Keratinocyte (primary cell): ENCODE data around the gene ATP6V0B. TPM values are rescaled to one million over a fixed set of nuclear protein-coding genes. Genes with fewer than 3 reads are reported as not detected.

ENCODE experiments used
- DNase-seq: peaks from one replicate; pipeline ENCODE4 v3.0.0-alpha.2; 2011; ENCODE audit warnings: low read depth, missing footprints, low spot score
- FAIRE-seq: peaks from 2 replicates; lab custom pipeline; 2011; peaks lifted over from hg19 to GRCh38; lab: Jason Lieb, UNC
- H2AFZ ChIP-seq: 2 replicates; pipeline ENCODE4 v1.6.0; 2012; ENCODE audit warnings: low read length, control low read depth, inconsistent platforms; ENCODE audit not compliant: control insufficient read depth
- H3K27ac ChIP-seq: 2 replicates; pipeline ENCODE4 v1.5.1; 2011; ENCODE audit warnings: low read length; ENCODE audit not compliant: control insufficient read depth, insufficient read depth
- H3K27me3 ChIP-seq: 3 replicates; pipeline ENCODE4 v1.6.0; 2011; ENCODE audit warnings: low read length; ENCODE audit not compliant: control insufficient read depth, insufficient read depth; ENCODE audit errors: extremely low read depth
- H3K36me3 ChIP-seq, 2 experiments: 2 replicates in 1 of 2; 3 replicates in 1 of 2; pipeline ENCODE4 v1.5.1; 2011; ENCODE audit warnings: low read length in 2 of 2, mild to moderate bottlenecking in 1 of 2; ENCODE audit not compliant: control insufficient read depth in 2 of 2, insufficient read depth in 2 of 2; ENCODE audit errors: extremely low read depth in 1 of 2
- H3K4me1 ChIP-seq: 3 replicates; pipeline ENCODE4 v1.5.1; 2011; ENCODE audit warnings: low read length; ENCODE audit not compliant: control insufficient read depth, insufficient read depth; ENCODE audit errors: extremely low read depth
- H3K4me2 ChIP-seq: 3 replicates; pipeline ENCODE4 v1.6.0; 2011; ENCODE audit warnings: low read depth, low read length; ENCODE audit not compliant: control insufficient read depth, insufficient read depth; ENCODE audit errors: extremely low read depth
- H3K4me3 ChIP-seq, 3 experiments: fragments of 200-600 bp in 1 of 3; sonication (generic) in 1 of 3; 2 replicates in 2 of 3; 3 replicates in 1 of 3; pipeline ENCODE4 v1.5.1; 2011 to 2016; ENCODE audit warnings: low read length in 3 of 3, mild to moderate bottlenecking in 3 of 3, control low read depth in 2 of 3, inconsistent platforms in 1 of 3, low read depth in 1 of 3, mixed read lengths in 1 of 3, mixed run types in 1 of 3, moderate library complexity in 1 of 3; ENCODE audit not compliant: control insufficient read depth in 2 of 3, insufficient read depth in 2 of 3; ENCODE audit errors: extremely low read depth in 1 of 3
- H3K79me2 ChIP-seq: 2 replicates; pipeline ENCODE4 v1.6.0; 2012; ENCODE audit warnings: low read length; ENCODE audit not compliant: control insufficient read depth, insufficient read depth
- H3K9ac ChIP-seq: 3 replicates; pipeline ENCODE4 v1.6.0; 2011; ENCODE audit warnings: low read length; ENCODE audit not compliant: control insufficient read depth, insufficient read depth; ENCODE audit errors: extremely low read depth
- H3K9me1 ChIP-seq: 3 replicates; pipeline ENCODE4 v1.6.0; 2011; ENCODE audit warnings: low read length; ENCODE audit not compliant: control insufficient read depth, insufficient read depth; ENCODE audit errors: extremely low read depth
- H3K9me3 ChIP-seq: 2 replicates; pipeline ENCODE4 v1.5.1; 2012; ENCODE audit warnings: low read depth, low read length; ENCODE audit not compliant: control insufficient read depth
- H4K20me1 ChIP-seq: 3 replicates; pipeline ENCODE4 v1.6.0; 2011; ENCODE audit warnings: low read length; ENCODE audit not compliant: control insufficient read depth, insufficient read depth; ENCODE audit errors: extremely low read depth
- EZH2 ChIP-seq: IDR thresholded peaks from one replicate; pipeline ENCODE4 v1.6.1; 2012; ENCODE audit warnings: inconsistent platforms, mild to moderate bottlenecking, low read length, moderate library complexity
- dilution Hi-C: fragments of 300-500 bp; cut with MboI; formaldehyde crosslinking; loops from one replicate; pipeline ENCODE4 v1.7.0; 2020; ENCODE audit warnings: low sequenced_read_pairs; ENCODE audit not compliant: extremely low pct_ligation_motif_present
- polyA plus RNA-seq, 5 experiments: library from polyadenylated mRNA; depleted of rRNA in 3 of 5; stranded (reverse) in 3 of 5; stranded (forward) in 1 of 5; unstranded in 1 of 5; fragments of >200 nt; gene quantifications; 1 replicate in 1 of 5; 2 replicates in 3 of 5; 3 replicates in 1 of 5; pipeline versions ENCODE4 v1.2.1 to v1.2.3, GENCODE V29; 2011 to 2012; ENCODE audit warnings: missing spikeins in 2 of 5, low read depth in 1 of 5, low replicate concordance in 1 of 5
- TF ChIP-seq, protein P1 (sequence below), 3 experiments: IDR thresholded peaks in 1 of 3; conservative IDR thresholded peaks in 1 of 3; optimal IDR thresholded peaks in 1 of 3; 2 replicates in 2 of 3; 3 replicates in 1 of 3; pipeline versions ENCODE3 to v1.5.1; 2011; ENCODE audit warnings: low read length in 3 of 3, mild to moderate bottlenecking in 3 of 3, moderate library complexity in 2 of 3, control low read depth in 1 of 3, inconsistent platforms in 1 of 3; ENCODE audit not compliant: insufficient read depth in 2 of 3; ENCODE audit errors: extremely low read depth in 1 of 3

The ATP6V0B gene
- polyA plus RNA-seq, 1 donor (not counting 4 experiments of a cell fraction or from before 2014, with no cell fraction given), result 195 TPM

DNA sequence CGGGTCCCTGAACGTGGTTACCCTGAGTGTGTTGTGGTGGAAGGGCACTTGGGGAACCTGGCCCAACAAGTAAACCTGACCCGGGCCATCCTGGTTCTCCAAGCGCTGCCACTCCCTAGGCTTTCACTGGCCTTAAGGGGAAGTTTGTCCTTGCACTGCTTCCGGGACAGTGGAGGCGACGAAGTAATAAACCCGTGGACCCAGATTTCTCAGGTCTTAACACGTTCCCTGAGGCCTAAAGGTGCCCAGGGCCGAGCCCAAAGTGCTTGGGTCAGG is 16.4 kb downstream of the ATP6V0B start:
- H3K9me1 ChIP-seq, result no peaks in the 10 kb centered on the region
- H2AFZ ChIP-seq, result peak overlapping the region; percentile 42
- H3K27me3 ChIP-seq, result no peaks in the 10 kb centered on the region
- H3K9ac ChIP-seq, result peak overlapping the region; percentile 83
- dilution Hi-C loops, result no loop called here
- H3K9me3 ChIP-seq, result no peaks in the 10 kb centered on the region
- no peak for FAIRE-seq
- no peaks in the 10 kb centered on the region for H3K79me2 ChIP-seq
- peak overlapping the region; percentile 58 to 68 (median 61) for H3K4me3 ChIP-seq
- no peaks in the 10 kb centered on the region for H4K20me1 ChIP-seq
- H3K4me2 ChIP-seq, result peak overlapping the region; percentile 85
- H3K27ac ChIP-seq, result peak overlapping the region; percentile 90
- H3K4me1 ChIP-seq, result peaks cover 31% of the 10 kb centered on the region
- H3K36me3 ChIP-seq, result peaks cover 4 to 14% of the 10 kb centered on the region in 2 experiments
- TF ChIP-seq, protein P1, sequence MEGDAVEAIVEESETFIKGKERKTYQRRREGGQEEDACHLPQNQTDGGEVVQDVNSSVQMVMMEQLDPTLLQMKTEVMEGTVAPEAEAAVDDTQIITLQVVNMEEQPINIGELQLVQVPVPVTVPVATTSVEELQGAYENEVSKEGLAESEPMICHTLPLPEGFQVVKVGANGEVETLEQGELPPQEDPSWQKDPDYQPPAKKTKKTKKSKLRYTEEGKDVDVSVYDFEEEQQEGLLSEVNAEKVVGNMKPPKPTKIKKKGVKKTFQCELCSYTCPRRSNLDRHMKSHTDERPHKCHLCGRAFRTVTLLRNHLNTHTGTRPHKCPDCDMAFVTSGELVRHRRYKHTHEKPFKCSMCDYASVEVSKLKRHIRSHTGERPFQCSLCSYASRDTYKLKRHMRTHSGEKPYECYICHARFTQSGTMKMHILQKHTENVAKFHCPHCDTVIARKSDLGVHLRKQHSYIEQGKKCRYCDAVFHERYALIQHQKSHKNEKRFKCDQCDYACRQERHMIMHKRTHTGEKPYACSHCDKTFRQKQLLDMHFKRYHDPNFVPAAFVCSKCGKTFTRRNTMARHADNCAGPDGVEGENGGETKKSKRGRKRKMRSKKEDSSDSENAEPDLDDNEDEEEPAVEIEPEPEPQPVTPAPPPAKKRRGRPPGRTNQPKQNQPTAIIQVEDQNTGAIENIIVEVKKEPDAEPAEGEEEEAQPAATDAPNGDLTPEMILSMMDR (optimal IDR thresholded peaks at IDR 0.05 in 1 of 3, IDR thresholded peaks at IDR 0.05 in 1 of 3, conservative IDR thresholded peaks at IDR 0.05 in 1 of 3; ENCODE audit: extremely low read depth in 1 of 3, insufficient read depth in 2 of 3, low read length in 3 of 3), result no peak
- no peak for TF ChIP-seq EZH2
- DNase-seq, result no peak

DNA sequence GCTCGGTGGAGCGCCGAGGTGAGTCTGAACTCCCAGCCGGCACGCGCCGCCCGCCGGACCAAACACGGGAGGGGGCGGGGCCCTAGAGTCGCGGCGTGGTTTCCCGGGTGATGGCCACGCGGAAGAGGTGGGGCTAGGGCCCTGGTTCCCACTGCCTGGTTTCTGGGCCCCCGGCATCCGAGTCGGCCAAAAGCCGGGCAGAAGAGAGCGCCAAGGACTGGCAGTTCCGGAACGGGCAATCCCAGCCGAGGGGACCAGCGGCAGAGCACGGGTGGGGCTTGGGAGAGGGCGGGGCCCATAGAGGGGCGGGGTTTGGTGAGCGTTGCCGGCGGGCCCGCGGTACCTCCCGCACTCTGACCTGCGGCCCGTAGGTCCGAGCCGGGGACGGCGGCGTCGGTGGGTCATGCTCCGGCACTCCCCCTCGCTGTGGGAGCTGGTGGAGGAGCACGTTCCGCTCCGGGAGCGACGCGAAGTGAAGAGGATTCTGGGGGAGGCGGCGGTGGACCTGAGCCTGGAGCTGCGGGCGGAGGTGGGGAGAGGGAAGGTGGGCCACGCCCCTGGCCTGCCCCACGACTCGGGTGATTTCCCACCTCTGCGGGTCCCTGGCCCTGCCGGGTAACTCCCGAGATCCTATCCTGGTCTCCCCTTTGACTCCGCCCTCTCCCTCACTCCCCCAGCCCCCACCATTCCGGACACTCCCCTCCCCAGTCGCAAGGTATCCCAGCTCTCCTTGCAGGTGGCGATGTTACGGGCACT is 16.9 kb downstream of the ATP6V0B start, which contains the start of gene CCDC24:
Gene CCDC24, plus strand, starts transcription at position 124 of the 756 bp plus-strand sequence. Its CDS starts 280 bp downstream, at position 404.
- Histone ChIP-seq H3K36me3 (peaks cover 4 to 9% of the 10 kb centered on the region in 2 experiments), H3K79me2 (no peaks in the 10 kb centered on the region), H3K27me3 (no peaks in the 10 kb centered on the region), H3K9me1 (no peaks in the 10 kb centered on the region), H3K4me1 (peaks cover 26% of the 10 kb centered on the region), H3K9ac (peak within 1 kb of the TSS; percentile 83), H2AFZ (peak within 1 kb of the TSS; percentile 71), H3K4me3 (peak within 1 kb of the TSS; percentile 58 to 68 (median 61)), H3K9me3 (no peaks in the 10 kb centered on the region), H4K20me1 (no peaks in the 10 kb centered on the region), H3K4me2 (peak within 1 kb of the TSS; percentile 85), H3K27ac (peak within 1 kb of the TSS; percentile 90)
- DNase-seq, result no peak
- TF ChIP-seq EZH2, result no peak
- TF ChIP-seq, protein P1 (optimal IDR thresholded peaks at IDR 0.05 in 1 of 3, IDR thresholded peaks at IDR 0.05 in 1 of 3, conservative IDR thresholded peaks at IDR 0.05 in 1 of 3; ENCODE audit: extremely low read depth in 1 of 3, insufficient read depth in 2 of 3, low read length in 3 of 3), result no peak
- dilution Hi-C loops, result no loop called here
- no peak for FAIRE-seq
